Measurements from ENCODE around the gene CUEDC1.
A peak's percentile ranks its signal among the peaks of the same experiment; 100 is the strongest.

DNA sequence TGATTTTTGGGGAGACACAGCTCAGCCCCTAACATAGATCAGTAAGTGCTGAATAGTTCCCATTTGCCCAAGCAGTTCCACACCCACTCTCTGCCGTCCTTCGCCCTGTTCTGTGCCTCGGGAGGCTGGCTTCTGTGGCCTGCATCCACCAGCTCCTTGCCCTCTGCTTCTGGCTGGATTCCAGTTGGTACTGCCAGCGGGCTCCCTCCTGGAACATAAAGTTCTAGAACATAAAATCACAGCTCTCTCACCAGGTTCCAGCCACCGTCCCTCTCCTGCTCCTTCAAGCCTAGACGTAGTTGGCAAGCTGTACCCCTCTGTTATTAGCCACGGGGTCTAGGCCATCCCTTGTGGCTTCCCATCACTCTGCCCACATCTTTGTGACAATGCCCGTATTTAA, 101.5 kb downstream of the CUEDC1 start:
- TF ChIP-seq, protein P1, sequence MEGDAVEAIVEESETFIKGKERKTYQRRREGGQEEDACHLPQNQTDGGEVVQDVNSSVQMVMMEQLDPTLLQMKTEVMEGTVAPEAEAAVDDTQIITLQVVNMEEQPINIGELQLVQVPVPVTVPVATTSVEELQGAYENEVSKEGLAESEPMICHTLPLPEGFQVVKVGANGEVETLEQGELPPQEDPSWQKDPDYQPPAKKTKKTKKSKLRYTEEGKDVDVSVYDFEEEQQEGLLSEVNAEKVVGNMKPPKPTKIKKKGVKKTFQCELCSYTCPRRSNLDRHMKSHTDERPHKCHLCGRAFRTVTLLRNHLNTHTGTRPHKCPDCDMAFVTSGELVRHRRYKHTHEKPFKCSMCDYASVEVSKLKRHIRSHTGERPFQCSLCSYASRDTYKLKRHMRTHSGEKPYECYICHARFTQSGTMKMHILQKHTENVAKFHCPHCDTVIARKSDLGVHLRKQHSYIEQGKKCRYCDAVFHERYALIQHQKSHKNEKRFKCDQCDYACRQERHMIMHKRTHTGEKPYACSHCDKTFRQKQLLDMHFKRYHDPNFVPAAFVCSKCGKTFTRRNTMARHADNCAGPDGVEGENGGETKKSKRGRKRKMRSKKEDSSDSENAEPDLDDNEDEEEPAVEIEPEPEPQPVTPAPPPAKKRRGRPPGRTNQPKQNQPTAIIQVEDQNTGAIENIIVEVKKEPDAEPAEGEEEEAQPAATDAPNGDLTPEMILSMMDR (IDR thresholded peaks at IDR 0.05) = peak in 1 of 4 experiments; percentile 2
- TF ChIP-seq POLR2A (IDR thresholded peaks at IDR 0.05) = no peak
- TF ChIP-seq POLR2AphosphoS5 (IDR thresholded peaks at IDR 0.05) = peak; percentile 93
- TF ChIP-seq EP300 (IDR thresholded peaks at IDR 0.05) = peak; percentile 83
